Stimulated activated CD4-positive, alpha-beta T cell treated with anti-CD3 and anti-CD28 coated beads, Interleukin-1b, Interleukin-23, amount 100 ng/mL, for 1 hour (primary cell): Measurements from ENCODE around the gene HRG.
"Not testable (repeated sequence)": the region's sequence is repeated elsewhere in the genome, so short reads cannot be mapped to it uniquely, and the experiment has no call there.

Experiments
- DNase-seq, 2 donors: peaks; one replicate each; pipeline ENCODE4 v3.0.0-alpha.2; 2020; ENCODE audit warnings: low read depth in 2 of 2

Gene HRG

GRCh38 chr3:186679151-186679550, 13.3 kb downstream of the HRG start:
- DNase-seq = no peak

DNA sequence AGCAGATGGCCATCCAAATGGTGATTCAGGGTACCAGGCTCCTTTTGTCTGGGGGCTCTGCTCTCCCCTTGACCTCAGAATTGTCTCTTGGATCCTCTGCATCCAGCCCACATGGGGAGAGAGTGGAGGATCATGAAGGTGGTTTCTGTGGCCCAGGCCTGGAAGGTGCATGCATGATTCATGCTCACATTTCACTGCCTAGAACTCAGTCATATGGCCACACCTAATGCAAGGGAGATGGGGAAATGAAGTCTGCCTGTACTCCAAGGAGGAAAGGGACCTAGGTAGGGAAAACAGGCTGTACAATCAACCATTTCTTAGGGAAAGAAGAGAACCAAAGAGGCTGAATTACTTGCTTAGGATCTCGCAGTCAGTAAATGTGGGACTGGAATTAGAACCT, 15.1 kb downstream of the HRG start:
- no peak for DNase-seq

GRCh38 chr3:186682812-186683211, 17.0 kb downstream of the HRG start:
- no peak for DNase-seq

GRCh38 chr3:186683979-186684378, 18.2 kb downstream of the HRG start:
- no peak for DNase-seq

DNA sequence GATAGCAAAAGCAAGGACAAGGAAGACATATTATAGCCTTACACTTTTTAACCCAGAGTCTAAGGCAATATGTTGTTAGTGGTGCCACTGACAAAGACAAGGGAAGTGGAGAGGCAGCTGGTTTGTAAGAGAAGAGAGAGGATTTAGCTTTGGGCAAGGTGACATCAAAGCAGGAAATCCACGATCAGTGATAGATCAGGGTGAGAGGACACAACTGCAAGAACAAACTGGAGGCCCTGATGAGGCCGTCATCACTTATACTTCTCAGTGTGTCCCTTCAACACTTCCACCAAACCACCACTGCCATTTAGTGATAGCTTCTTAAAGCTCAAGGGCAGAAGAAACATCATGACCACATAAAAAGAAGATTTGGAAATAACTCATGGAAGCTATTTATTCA, 20.7 kb downstream of the HRG start:
- DNase-seq = not testable (repeated sequence)

- DNase-seq = no peak
Observed at GRCh38 chr3:186687120-186687651, 21.4 kb downstream of the HRG start.

DNA sequence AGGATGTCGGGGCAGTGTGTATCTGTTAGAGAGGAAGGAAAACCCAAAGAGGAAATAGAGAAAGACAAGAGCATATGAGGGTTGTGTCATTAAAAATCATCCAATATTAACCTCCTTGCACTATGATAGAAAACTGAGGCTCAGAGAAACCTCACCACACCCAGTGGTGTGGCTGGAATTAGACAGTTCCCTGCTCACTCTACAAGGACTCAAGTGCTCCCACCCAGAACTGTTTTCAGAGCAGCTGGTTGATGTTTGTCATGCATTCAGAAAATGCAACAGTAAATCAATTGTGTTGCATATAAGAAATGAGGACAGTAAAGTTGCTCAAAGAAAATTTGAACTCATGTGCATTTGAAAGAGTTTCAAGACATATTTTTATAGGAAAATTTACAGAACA, 24.5 kb downstream of the HRG start:
- DNase-seq = not testable (repeated sequence)

GRCh38 chr3:186691676-186692075, 25.9 kb downstream of the HRG start:
- no peak for DNase-seq

DNA sequence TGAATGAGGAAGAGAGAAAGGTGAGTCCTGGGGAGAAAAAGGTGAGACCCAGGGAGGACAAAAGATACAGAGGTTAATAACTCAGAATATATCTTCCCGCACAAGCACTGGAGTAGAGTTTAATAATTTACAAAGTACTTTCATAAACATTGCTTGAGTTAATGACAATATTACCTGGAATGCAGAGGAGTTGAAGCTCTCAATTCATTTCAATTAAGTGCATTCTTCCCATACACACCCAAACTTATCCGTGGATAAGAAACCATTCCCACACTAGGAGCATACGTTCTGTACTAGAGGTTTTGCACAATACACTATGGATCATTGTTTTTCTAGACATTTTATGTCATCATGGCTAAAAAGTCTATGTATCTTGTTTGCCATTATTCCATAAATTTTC, 28.0 kb downstream of the HRG start:
- no peak for DNase-seq

- no peak for DNase-seq
Observed at GRCh38 chr3:186694288-186695032, 28.6 kb downstream of the HRG start.

DNA sequence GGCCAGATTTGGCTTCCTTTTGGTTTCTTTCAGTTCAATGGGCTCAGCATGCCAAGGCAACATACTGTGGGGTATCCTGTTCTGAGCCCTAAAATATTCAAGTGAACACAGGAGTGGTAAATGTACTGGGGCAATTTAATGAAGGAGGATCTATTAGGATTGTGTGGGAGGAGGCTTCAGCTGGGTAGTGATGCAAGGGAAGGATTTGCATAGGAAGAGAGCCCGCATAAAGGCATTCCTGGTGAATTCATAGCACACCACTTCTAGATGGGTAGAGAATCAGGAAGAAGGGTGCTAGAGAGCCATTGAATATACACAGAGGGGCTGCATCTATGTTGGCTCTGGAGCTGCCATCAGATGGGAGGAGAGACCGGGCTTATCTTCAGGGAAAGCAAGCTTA, 30.7 kb downstream of the HRG start:
- no peak for DNase-seq

GRCh38 chr3:186697510-186697909, 31.7 kb downstream of the HRG start:
- DNase-seq = no peak

DNA sequence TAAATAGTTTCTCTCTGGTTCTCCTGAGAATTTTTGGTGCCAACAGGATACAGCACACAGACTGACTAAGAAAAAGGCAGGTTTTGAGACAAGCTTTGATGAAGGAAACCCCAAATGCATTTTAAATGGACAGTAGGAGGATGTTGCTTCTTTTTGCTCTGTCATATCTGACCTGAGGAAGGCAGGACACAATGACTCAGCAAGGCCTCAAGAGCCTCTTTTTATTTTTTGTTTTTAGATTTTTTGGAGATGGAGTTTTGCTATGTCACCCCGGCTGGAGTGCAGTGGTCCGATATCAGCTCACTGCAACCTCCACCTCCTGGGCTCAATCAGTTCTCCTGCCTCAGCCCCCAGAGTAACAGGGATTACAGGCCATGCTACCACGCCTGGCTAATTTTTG, 34.5 kb downstream of the HRG start:
- DNase-seq = no peak

DNA sequence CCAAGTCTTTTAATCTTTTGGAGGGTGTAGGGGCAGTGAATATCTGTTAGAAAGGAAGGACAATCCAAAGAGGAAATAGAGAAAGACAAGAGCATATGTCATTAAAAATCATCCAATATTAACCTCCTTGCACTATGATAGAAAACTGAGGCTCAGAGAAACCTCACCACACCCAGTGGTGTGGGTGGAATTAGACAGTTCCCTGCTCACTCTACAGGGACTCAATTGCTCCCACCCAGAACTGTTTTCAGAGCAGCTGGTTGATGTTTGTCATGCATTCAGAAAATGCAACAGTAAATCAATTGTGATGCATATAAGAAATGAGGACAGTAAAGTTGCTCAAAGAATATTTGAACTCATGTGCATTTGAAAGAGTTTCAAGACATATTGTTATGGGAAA, 36.6 kb downstream of the HRG start:
- not testable (repeated sequence) for DNase-seq

GRCh38 chr3:186705882-186706780, 40.3 kb downstream of the HRG start:
- no peak for DNase-seq

DNA sequence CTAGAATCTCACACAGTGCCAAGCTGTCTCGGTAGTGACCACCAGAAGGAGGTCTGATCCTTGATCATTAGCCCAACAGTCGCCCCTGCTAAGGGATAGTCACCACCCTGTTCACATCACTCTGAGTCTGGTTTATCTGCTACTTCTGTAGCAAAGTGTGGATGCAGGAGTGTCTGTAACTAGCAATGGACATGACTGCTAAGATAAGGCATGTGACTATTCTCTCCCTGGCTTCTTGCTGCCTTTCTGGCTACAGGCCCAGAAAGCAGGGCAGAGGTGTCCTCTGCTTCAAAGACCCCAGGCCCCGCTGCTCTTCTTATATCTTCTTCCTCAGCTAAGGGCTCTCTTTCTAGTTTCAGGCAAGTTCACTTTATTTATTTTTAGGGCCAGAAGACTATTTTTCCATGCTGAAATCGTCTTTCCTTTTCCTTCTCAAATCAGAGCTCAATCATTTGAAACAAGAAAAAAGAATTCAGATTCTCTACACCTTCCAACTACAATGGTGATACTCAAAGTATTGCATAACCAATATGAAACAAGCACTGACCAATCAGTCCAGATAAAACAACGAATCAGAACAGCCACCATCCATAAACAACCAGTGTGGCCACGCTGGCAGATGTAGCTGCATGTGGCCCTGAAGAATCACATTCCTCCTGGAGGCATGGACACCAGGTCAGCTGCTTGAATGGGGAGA, 43.3 kb downstream of the HRG start:
- DNase-seq = no peak

DNA sequence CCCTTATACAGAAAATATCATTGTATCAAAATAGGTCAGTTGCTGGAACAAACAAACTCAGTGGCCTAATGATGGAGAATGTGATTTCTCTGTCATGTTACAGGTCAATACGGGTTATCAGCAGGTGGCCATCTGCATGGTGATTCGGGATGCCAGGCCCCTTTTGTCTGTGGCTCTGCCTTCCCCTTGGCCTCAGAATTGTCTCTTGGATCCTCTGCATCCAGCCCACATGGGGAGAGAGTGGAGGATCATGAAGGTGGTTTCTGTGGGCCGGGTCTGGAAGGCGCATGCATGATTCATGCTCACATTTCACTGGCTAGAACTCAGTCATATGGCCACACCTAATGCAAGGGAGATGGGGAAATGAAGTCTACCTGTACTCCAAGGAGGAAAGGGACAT, 44.9 kb downstream of the HRG start:
- DNase-seq = not testable (repeated sequence)

DNA sequence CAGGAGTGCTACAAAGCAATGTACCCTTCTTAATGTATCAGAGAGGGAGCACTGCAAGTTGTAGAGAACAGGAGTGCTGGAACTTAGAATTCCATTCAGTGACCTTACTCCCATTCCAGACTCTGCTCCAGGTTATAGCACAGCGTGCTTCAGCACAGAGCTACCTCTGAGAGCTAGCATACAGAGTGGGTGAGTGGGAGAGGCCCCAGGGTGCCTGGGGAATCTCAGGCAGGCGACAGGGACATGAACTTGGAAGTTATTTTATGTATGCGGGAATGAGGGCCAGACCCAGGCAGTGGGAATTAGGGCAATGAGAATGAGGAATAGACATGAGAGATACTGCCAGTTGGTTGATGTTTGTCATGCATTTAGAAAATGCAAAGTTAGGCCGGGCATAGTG, 47.7 kb downstream of the HRG start:
- DNase-seq = no peak

GRCh38 chr3:186717039-186717457, 51.2 kb downstream of the HRG start, which contains the start of gene KNG1:
KNG1 (plus strand) TSS chr3:186717359; CDS start chr3:186717543, 184 bp downstream.
- no peak for DNase-seq

DNA sequence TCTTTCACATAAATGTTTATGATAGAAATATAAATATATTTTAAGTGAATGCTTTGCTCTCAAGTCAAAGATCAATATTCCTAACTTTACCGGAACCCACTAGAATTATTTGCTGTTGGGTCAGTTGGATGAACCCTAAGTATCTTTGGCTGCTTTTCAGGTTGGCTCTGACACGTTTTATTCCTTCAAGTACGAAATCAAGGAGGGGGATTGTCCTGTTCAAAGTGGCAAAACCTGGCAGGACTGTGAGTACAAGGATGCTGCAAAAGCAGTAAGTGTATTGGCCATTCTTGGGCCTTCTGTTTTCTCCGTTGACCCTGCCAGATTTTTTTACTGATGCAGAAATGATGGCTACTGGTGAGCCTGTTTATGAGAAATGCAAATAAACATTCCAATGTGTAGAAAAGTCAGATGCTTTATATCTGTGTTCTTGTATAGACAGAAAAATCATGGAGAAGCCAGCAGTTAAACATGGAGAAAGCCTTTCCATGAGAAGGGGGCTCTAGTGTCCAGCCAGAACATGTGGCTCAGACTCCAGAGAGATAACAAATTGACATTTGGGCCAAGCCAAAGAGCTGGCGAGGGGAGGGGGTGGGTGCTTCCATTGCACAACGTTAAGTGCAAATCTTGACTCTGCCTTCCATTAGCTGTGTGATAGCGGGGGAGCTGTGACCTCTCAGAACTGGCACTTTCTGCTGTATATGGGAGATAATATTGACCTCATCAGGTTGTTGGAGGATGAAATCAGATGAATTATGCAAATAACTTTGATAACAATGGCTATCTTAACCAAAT, 54.3 kb downstream of the HRG start:
- no peak for DNase-seq

GRCh38 chr3:186722457-186722856, 56.6 kb downstream of the HRG start:
- DNase-seq = no peak
